Thyroid gland (tissue), 4 donors: ENCODE results near the gene TCF3.

Source experiments
- POLR2A ChIP-seq, 2 donors: fragments of 450-650 bp; IDR thresholded peaks; one replicate each; pipeline ENCODE4 v1.6.1; 2017; ENCODE audit warnings: antibody characterized with exemption in 2 of 2, mild to moderate bottlenecking in 2 of 2, moderate library complexity in 1 of 2
- TF ChIP-seq, protein P1 (sequence below), 6 experiments: fragments of 200-600 bp in 3 of 6; fragments of 450-650 bp in 3 of 6; sonication (generic) in 3 of 6; IDR thresholded peaks; one replicate each; pipeline ENCODE4 v1.5.1; 2016 to 2019; ENCODE audit warnings: antibody characterized with exemption in 6 of 6, mild to moderate bottlenecking in 2 of 6, inconsistent platforms in 1 of 6, moderate library complexity in 1 of 6

GRCh38 chr19:1636325-1637236 lies 15.8 kb downstream of the TCF3 start:
- TF ChIP-seq POLR2A (IDR thresholded peaks at IDR 0.05): no peak
- TF ChIP-seq, protein P1, sequence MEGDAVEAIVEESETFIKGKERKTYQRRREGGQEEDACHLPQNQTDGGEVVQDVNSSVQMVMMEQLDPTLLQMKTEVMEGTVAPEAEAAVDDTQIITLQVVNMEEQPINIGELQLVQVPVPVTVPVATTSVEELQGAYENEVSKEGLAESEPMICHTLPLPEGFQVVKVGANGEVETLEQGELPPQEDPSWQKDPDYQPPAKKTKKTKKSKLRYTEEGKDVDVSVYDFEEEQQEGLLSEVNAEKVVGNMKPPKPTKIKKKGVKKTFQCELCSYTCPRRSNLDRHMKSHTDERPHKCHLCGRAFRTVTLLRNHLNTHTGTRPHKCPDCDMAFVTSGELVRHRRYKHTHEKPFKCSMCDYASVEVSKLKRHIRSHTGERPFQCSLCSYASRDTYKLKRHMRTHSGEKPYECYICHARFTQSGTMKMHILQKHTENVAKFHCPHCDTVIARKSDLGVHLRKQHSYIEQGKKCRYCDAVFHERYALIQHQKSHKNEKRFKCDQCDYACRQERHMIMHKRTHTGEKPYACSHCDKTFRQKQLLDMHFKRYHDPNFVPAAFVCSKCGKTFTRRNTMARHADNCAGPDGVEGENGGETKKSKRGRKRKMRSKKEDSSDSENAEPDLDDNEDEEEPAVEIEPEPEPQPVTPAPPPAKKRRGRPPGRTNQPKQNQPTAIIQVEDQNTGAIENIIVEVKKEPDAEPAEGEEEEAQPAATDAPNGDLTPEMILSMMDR (IDR thresholded peaks at IDR 0.05): no peak
